Activated T-helper 2 cell treated with anti-CD3 and anti-CD28 coated beads, Interferon-gamma antibody, Interleukin-2, Interleukin-4, amounts not matched to agents 10 μg/mL and 5 μg/mL and 100 μg/mL, durations not matched to agents 14 hours and 24 hours and 36 hours (primary cell): ENCODE results near the gene IP6K1. TPM values are rescaled to one million over a fixed set of nuclear protein-coding genes. Genes with fewer than 3 reads are reported as not detected.
A peak's percentile ranks its signal among the peaks of the same experiment; 100 is the strongest.
"Not testable (repeated sequence)": the region's sequence is repeated elsewhere in the genome, so short reads cannot be mapped to it uniquely, and the experiment has no call there.

Source experiments
- DNase-seq: peaks from one replicate; pipeline ENCODE4 v3.0.0; 2021; ENCODE audit warnings: low spot score
- H3K27ac Mint-ChIP-seq: one replicate; pipeline ENCODE4 v1.8.0; 2021; ENCODE audit warnings: mixed read lengths
- H3K27me3 Mint-ChIP-seq: one replicate; pipeline ENCODE4 v1.8.0; 2021; ENCODE audit warnings: low read depth, mixed read lengths
- H3K36me3 Mint-ChIP-seq: one replicate; pipeline ENCODE4 v1.8.0; 2021; ENCODE audit warnings: low read depth, mixed read lengths
- H3K4me1 Mint-ChIP-seq: one replicate; pipeline ENCODE4 v1.8.0; 2021; ENCODE audit warnings: low read depth, mixed read lengths
- H3K4me3 Mint-ChIP-seq: one replicate; pipeline ENCODE4 v1.8.0; 2021; ENCODE audit warnings: low read depth, mild to moderate bottlenecking, moderate library complexity, mixed read lengths
- H3K9me3 Mint-ChIP-seq: one replicate; pipeline ENCODE4 v1.8.0; 2021; ENCODE audit warnings: mixed read lengths
- intact Hi-C: fragments of 100-400 bp; cut with micrococcal nuclease; formaldehyde crosslinking; loops from one replicate; pipeline ENCODE4 v1.15.1; 2023
- total RNA-seq: library from RNA; stranded (reverse); gene quantifications from 2 replicates; pipeline ENCODE4 v1.2.3, GENCODE V29; 2022

Gene IP6K1
- total RNA-seq, 1 donor from 2014 or later = 36.9 TPM

DNA sequence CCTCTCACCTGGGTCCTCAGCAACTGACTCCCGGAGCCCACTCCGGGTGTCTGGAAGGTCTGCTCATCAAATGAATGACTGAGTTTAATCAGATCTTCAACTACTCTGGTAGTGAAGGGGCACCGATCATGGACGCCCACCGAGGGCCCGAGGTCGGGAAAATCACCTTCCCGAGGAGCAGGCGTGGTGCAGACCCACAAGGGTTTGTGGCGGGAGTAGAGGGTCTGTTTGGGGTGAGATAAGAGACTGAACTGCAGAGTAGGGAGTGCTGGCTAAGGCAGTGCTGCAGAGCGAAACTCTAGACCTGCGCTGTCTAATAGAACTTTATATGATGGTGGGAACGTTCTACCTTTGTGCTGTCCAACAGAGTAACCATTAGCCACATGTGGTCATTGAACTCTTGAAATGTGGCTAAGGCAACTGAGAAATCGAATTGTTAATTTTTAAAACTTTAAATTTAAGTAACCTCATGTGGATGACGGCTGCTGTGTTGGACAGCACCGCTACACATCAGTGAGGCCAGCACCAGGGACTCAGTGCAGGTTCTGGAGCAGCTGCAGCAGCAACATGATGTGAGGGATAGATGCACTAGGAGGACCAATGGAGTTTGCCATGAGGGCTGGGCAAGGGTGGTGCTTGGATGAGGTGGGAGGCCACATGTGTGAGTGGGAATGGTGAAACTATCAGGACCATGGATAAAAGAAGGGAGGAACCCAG is 96.3 kb downstream of the IP6K1 start:
- not testable (repeated sequence) for H3K36me3 Mint-ChIP-seq, H3K27me3 Mint-ChIP-seq, DNase-seq, H3K9me3 Mint-ChIP-seq
- intact Hi-C loops = loop anchor here (1.0 kb wide), 1 partner anchor 16 kb away; the partner anchor contains the start of gene APEH
- peak overlapping the region; percentile 94 for H3K27ac Mint-ChIP-seq
- peak overlapping the region; percentile 96 for H3K4me3 Mint-ChIP-seq
- H3K4me1 Mint-ChIP-seq = peaks cover 18% of the 10 kb centered on the region

DNA sequence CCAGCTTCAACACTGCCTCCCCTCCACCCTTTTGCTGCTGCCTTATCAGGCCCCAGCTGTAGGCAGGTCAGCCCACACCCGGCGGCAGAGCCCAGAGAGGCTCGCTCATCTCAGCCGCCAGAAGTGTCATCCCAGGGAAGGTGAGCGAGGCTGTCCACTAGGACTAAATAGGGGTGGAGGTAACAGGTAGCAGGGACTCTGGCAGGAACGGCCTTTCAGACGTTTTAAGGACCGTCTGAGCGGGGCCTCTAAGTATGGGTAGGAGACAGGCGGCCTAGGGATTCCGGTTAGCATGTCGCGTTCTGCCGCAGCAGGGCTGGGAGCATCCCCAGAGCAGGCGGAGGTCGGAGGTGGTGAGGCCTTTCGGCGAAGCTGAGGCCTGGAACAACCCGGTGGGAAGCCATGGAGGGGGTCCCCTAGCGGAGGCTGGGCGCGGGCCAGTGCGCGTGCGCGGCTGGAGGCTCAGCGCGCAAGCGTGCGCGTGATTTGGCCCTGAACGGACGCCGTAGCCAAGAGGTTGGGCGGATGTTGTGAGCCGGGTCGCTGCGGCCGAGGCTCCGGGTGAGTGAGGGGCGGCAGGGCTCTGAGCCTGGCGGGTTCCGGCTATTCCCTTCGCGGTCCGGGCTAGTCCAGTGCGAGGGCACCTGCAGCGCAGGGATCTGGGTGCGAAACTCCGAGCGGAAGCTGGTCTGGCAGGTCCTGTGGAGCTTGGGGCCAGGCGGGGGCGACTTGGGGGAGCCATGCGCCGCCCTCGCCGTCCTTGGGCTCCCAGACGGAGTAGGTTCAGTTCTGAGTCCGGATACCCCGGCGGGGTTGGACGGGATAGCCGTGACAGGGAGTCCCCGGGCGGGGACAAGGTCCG is 97.1 kb downstream of the IP6K1 start, which contains the start of the genes MST1 and RNF123:
Gene MST1 (minus strand): TSS at position 429 of the 862 bp plus-strand sequence. CDS start 783 bp downstream, outside the sequence.
Gene RNF123 (plus strand): TSS at position 512 of the 862 bp plus-strand sequence. CDS start 1,609 bp downstream, outside the sequence.
- intact Hi-C loops = loop anchor here (1.0 kb wide), 1 partner anchor 15 kb away; the partner anchor contains the start of gene APEH
- peak; percentile 90 for DNase-seq
- H3K4me3 Mint-ChIP-seq = peak within 1 kb of the TSS; percentile 96

DNA sequence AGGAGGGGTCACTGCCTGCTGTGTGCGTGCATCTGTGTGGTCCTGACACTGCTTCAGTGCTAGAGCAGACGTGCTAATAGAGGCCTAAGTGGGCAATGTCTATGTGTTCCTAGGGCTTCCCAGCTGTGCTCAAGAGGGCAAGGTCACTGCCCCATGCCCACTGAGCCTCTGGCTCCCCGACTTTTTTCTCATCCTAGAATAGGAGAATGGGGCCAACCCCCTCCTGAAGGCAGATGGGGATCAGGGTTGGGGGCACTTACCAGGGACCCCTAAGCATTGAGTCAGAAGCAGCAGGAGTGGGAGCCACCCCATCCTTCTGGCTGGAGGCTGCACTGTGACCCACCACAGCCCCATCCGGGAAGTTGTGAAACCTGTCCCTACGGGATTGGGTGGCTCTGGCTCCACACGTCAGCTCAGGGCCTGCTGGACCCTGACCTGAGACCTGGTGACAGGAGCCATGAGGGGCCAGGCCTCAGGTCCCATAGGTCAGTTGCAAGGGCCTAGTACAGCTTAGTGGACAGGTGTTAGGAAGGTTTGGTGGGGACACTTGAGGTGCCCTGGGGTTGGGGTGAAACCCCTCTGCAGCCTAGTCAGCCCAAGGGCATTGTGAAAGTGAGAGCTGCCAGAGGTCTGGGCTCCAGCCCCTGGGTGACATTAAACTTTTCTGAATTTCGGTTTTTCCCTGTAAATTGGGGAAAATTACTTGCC is 97.8 kb downstream of the IP6K1 start:
- peak overlapping the region; percentile 94 for H3K27ac Mint-ChIP-seq
- not testable (repeated sequence) for DNase-seq, H3K27me3 Mint-ChIP-seq, H3K36me3 Mint-ChIP-seq, H3K9me3 Mint-ChIP-seq
- intact Hi-C loops = loop anchor here (1.0 kb wide), 1 partner anchor 14 kb away; the partner anchor contains the start of gene APEH
- peak overlapping the region; percentile 96 for H3K4me3 Mint-ChIP-seq
- peaks cover 18% of the 10 kb centered on the region for H3K4me1 Mint-ChIP-seq

More for the DNA sequence above, 97.1 kb downstream of the IP6K1 start, which contains the start of the genes MST1 and RNF123:
- Mint-ChIP-seq H3K27ac (peak within 1 kb of the TSS; percentile 94), H3K9me3 (no peaks in the 10 kb centered on the region), H3K36me3 (peaks cover 7% of the 10 kb centered on the region), H3K4me1 (peaks cover 18% of the 10 kb centered on the region), H3K27me3 (no peaks in the 10 kb centered on the region)

DNA sequence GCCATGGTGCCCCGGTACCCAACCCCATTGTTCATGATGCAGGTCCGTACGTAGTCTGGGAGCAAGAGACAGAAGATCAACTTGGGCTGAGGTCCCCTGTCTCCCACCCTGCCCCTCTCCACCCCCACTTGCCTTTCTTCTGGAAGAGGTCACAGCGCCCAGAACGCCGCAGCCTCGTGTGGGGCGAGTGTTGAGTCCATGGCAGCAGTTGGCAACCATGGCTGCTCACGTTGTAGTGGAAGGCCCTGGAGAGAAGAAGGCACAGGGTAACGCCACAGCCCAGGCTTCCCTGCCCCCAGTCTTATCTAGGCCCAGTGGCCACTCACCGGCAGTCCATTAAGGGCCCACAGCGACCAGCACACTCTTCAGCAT is 98.9 kb downstream of the IP6K1 start:
- H3K9me3 Mint-ChIP-seq, intact Hi-C loops, H3K4me3 Mint-ChIP-seq, DNase-seq, H3K27me3 Mint-ChIP-seq, H3K27ac Mint-ChIP-seq: not testable (repeated sequence)
- peaks cover 15% of the 10 kb centered on the region for H3K36me3 Mint-ChIP-seq
- peaks cover 15% of the 10 kb centered on the region for H3K4me1 Mint-ChIP-seq

DNA sequence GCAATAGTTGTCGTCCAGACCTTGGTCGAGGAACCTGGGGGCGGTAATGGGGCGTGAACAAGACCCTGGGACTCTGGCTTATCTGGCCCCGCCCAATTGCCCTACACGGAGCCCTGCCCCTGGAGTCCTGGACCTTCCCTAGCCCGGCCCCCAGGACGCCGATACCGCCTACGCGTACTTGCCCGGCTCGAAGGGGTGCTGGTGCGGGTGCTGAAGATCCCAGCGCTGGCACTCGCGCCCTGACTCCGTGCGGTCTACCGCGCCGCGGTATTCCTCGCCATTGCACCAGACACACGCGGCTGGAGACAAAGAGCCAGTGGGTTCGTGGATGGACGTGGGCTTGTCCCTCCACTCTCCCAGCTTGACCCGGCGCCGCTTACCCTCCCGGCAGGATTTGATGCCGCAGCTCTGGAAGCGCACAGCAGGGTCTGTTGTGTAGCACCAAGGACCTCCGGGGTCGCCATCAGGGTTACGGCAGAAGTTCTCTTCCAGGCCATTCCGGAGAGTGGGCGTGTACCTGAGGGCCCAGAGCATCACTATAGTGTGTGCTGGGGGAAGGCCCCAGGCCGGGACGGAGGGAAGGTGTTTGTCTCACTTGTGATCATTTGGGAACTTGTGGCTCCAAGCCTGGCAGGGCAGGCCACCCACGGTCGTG is 99.4 kb downstream of the IP6K1 start:
- DNase-seq, H3K27me3 Mint-ChIP-seq, intact Hi-C loops, H3K27ac Mint-ChIP-seq, H3K9me3 Mint-ChIP-seq: not testable (repeated sequence)
- peaks cover 18% of the 10 kb centered on the region for H3K36me3 Mint-ChIP-seq
- H3K4me1 Mint-ChIP-seq = peaks cover 15% of the 10 kb centered on the region
- H3K4me3 Mint-ChIP-seq = peak overlapping the region; percentile 21

DNA sequence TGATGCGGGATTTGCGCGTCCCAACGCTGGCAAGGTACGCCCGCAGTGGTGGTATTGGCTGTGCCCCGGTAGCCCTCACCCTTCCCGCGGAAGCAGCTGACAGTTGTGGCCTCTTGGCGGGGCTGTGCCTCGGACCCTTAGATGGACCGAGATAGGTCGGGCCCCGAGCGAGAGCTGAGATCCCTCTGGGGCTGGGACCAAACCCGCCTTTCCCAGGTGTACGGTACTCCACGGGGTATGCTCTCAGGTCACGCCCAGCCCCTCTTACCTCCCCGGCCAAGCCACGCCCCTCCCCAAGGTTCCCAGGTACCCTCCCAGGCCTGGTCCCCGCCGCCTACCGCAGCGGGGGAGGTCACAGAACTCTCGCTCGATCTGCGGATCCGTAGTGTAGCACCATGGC is 100.0 kb downstream of the IP6K1 start:
- DNase-seq, H3K27me3 Mint-ChIP-seq, H3K9me3 Mint-ChIP-seq, H3K27ac Mint-ChIP-seq, intact Hi-C loops: not testable (repeated sequence)
- H3K36me3 Mint-ChIP-seq = peaks cover 18% of the 10 kb centered on the region
- peaks cover 15% of the 10 kb centered on the region for H3K4me1 Mint-ChIP-seq
- H3K4me3 Mint-ChIP-seq = peak overlapping the region; percentile 30

DNA sequence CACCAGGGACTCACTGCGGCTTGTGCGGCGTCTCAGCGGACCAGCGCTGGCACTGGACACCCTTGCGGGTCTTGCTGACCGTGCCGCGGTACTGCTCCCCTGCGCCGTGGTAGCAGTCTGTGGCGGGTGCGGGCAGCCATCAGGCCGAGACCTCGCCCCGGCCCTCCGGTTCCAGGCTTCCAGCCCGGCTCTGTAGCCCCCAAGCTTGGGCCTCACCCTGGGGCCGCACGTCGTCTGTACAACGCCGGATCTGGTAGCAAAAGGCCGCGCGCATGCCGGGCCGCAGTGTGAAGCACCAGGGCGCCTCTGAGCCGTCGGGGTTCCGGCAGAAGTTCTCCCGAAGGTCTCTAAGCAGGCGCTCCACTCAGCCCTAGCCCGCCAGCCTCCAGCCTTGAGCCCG is 100.5 kb downstream of the IP6K1 start:
- H3K9me3 Mint-ChIP-seq, intact Hi-C loops, H3K27ac Mint-ChIP-seq, DNase-seq, H3K27me3 Mint-ChIP-seq, H3K4me3 Mint-ChIP-seq: not testable (repeated sequence)
- Mint-ChIP-seq H3K4me1 (peaks cover 12% of the 10 kb centered on the region), H3K36me3 (peaks cover 18% of the 10 kb centered on the region)

DNA sequence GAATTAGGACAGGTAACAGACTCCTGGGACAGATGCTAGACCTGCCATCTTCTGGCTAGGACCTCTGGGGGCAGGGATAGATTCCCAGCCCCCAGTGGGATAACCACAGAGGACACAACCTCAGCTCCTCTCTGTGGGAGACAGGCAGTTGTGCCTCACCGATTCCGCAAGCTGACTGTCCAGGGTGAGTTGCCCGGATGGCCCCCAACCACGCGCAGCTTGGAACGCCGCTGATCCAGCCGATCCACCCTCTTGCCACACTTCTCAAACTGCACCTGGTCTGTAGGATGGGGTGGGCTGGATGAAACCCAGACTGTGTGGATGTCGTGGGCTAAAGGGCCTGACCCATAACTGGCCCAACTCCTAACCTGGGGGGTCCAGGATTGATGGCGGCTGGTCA is 101.2 kb downstream of the IP6K1 start:
- H3K4me1 Mint-ChIP-seq, intact Hi-C loops, H3K27me3 Mint-ChIP-seq, H3K27ac Mint-ChIP-seq, DNase-seq, H3K4me3 Mint-ChIP-seq, H3K9me3 Mint-ChIP-seq: not testable (repeated sequence)
- H3K36me3 Mint-ChIP-seq = peaks cover 19% of the 10 kb centered on the region

DNA sequence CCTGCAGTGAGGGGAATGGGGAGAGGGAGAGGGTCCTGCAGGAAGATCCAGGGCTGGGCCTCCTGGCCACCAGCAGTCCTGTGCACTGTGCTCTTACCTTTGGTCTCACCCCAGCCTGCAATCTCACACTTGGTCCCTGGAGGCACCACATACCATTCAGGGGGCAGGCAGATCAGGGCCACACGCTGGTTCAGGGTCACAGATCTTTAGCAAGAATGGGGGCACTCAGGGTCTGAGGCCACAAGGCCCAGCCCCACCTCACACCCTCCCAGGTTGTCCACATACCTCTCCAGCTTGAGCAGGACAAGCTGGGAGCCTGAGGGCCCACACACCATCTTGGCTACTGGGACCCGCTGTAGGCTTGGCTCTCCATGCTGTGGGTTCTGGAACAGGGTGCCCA is 101.9 kb downstream of the IP6K1 start:
- H3K9me3 Mint-ChIP-seq, H3K27ac Mint-ChIP-seq, H3K27me3 Mint-ChIP-seq, DNase-seq, H3K4me3 Mint-ChIP-seq, intact Hi-C loops, H3K4me1 Mint-ChIP-seq: not testable (repeated sequence)
- H3K36me3 Mint-ChIP-seq = peaks cover 24% of the 10 kb centered on the region

DNA sequence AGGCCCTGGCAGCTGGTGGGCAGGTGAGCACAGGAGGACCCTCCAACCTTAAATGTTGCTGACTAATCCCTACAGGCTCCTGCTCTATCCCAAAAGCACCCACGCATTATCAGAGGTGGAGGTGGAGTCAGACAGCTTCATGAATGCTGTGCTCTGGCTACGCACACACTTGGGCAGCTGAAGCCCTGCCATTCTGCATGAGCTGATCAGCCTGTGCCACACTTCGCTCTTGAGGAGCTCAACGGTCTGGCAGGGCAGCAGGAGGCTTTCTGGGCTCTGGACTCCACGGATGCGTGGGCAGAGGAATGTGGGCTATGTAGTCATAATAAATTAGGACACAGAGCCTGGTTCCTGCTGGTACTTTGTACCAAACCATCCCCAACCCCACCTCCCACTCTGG is 103.2 kb downstream of the IP6K1 start:
- no peak overlapping the region for H3K27ac Mint-ChIP-seq

DNA sequence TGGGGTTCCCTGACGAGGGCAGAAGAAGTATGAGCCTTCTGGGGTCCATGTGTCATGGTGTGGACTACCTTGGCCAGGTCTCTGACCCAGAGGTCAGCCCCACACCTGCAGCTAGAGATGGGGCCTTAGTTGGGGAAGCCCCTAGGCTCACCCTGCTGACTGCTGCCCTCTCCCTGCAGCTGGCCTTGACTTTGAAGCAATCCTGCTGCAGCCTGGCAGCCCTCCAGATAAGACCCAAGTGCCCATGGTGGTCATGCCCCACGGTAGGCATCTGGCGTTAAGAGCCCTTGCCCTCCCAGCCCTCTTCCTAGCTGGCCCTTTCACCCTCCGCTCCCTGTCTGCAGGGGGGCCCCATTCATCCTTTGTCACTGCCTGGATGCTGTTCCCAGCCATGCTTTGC is 104.8 kb downstream of the IP6K1 start:
- Mint-ChIP-seq H3K4me3 (no peak overlapping the region), H3K9me3 (no peaks in the 10 kb centered on the region), H3K4me1 (no peaks in the 10 kb centered on the region), H3K36me3 (peaks cover 39% of the 10 kb centered on the region), H3K27me3 (no peaks in the 10 kb centered on the region), H3K27ac (no peak overlapping the region)
- no peak for DNase-seq
- intact Hi-C loops = no loop called here

More for the DNA sequence above, 103.2 kb downstream of the IP6K1 start:
- Mint-ChIP-seq H3K4me1 (no peaks in the 10 kb centered on the region), H3K9me3 (no peaks in the 10 kb centered on the region), H3K27me3 (no peaks in the 10 kb centered on the region), H3K4me3 (no peak overlapping the region), H3K36me3 (peaks cover 27% of the 10 kb centered on the region)
- intact Hi-C loops = no loop called here
- DNase-seq = no peak

DNA sequence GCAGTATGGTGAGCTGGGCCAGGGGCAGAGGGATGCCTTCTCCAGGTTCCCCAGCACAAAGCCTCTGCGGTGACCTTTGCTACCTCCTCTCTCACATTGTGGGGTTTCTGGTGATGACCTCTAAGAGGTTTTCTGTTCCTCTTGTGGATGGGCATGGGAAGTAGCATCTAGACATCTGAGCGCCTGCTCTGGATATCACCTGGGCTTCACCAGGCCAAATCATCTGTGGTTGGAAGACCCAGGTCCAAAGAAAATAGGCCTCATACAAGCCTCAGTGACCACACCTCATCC is 105.2 kb downstream of the IP6K1 start:
- no peak overlapping the region for H3K27ac Mint-ChIP-seq
- intact Hi-C loops = no loop called here
- no peak overlapping the region for H3K4me3 Mint-ChIP-seq
- H3K27me3 Mint-ChIP-seq = no peaks in the 10 kb centered on the region
- no peak for DNase-seq
- H3K9me3 Mint-ChIP-seq = no peaks in the 10 kb centered on the region
- H3K4me1 Mint-ChIP-seq = no peaks in the 10 kb centered on the region
- H3K36me3 Mint-ChIP-seq = peaks cover 41% of the 10 kb centered on the region
